SK-N-SH (cell line): ENCODE results near the gene POU2AF1.

Experiments
- CTCF ChIP-seq: fragments of 200-600 bp; sonication (generic); IDR thresholded peaks from 2 replicates; pipeline ENCODE4 v1.6.1; 2017; ENCODE audit warnings: antibody characterized with exemption, mild to moderate bottlenecking, moderate library complexity
- EP300 ChIP-seq, 2 experiments: IDR thresholded peaks; 2 replicates each; pipeline versions ENCODE4 v1.4.0 to v1.6.1; 2012; ENCODE audit warnings: borderline replicate concordance in 1 of 2, low read depth in 1 of 2, low read length in 1 of 2
- EZH2phosphoT487 ChIP-seq: fragments of 200-600 bp; sonication (generic); IDR thresholded peaks from 2 replicates; pipeline ENCODE4 v1.6.1; 2017; ENCODE audit warnings: low read depth, mixed run types, mild to moderate bottlenecking, antibody characterized with exemption, moderate library complexity, borderline replicate concordance
- POLR2AphosphoS5 ChIP-seq: IDR thresholded peaks from 2 replicates; pipeline ENCODE4 v1.6.1; 2012; ENCODE audit warnings: low read depth, low read length
- RAD21 ChIP-seq: IDR thresholded peaks from 2 replicates; pipeline ENCODE4 v1.6.1; 2012; ENCODE audit warnings: mild to moderate bottlenecking, low read length
- USF2 ChIP-seq: fragments of 150-350 bp; IDR thresholded peaks from 2 replicates; pipeline ENCODE4 v1.6.1; 2017; ENCODE audit warnings: antibody characterized with exemption, low read length, low read depth, borderline replicate concordance

GRCh38 chr11:111406091-111406490, 27.0 kb upstream of the POU2AF1 start:
- TF ChIP-seq CTCF (no peak), USF2 (no peak), EZH2phosphoT487 (no peak), RAD21 (no peak), POLR2AphosphoS5 (no peak), EP300 (IDR thresholded peaks at IDR 0.05; ENCODE audit: borderline replicate concordance in 1 of 2, low read depth in 1 of 2, low read length in 1 of 2) (no peak)
